Measurements from ENCODE around the gene IQGAP2.

IQGAP2 gene

GRCh38 chr5:76379855-76380254 is 23.2 kb upstream of the IQGAP2 start:
- Histone ChIP-seq H3K4me1 (ENCODE audit: control insufficient read depth in 1 of 2, insufficient read depth in 2 of 2, low read length in 2 of 2) (peaks cover 0 to 4% of the 10 kb centered on the region in 2 experiments), H3K27me3 (ENCODE audit: insufficient read depth, low read length) (no peaks in the 10 kb centered on the region), H3K9me3 (ENCODE audit: insufficient read depth, low read depth, low read length) (no peaks in the 10 kb centered on the region), H3K4ac (ENCODE audit: low read depth, low read length) (no peak overlapping the region), H4K8ac (ENCODE audit: low read depth, low read length) (no peak overlapping the region), H4K91ac (ENCODE audit: low read depth, low read length) (no peak overlapping the region), H3K79me2 (ENCODE audit: control insufficient read depth, insufficient read depth, low read length, poor library complexity) (no peaks in the 10 kb centered on the region), H2AK5ac (ENCODE audit: low read length) (no peak overlapping the region), H2BK5ac (ENCODE audit: low read depth, low read length, poor library complexity) (no peak overlapping the region), H2AFZ (ENCODE audit: insufficient read depth, low read length, poor library complexity) (no peak overlapping the region), H3K9ac (ENCODE audit: low read length) (no peak overlapping the region), H3K18ac (ENCODE audit: low read length) (no peak overlapping the region), H3K79me1 (ENCODE audit: low read length) (no peaks in the 10 kb centered on the region), H4K12ac (ENCODE audit: low read depth, low read length) (no peak overlapping the region), H2BK120ac (ENCODE audit: insufficient read depth, low read length, poor library complexity) (no peak overlapping the region), H3K23ac (ENCODE audit: low read length) (no peak overlapping the region), H3K27ac (ENCODE audit: low read depth, low read length) (no peak overlapping the region), H3K36me3 (ENCODE audit: control insufficient read depth in 1 of 2, insufficient read depth in 2 of 2, low read length in 2 of 2) (no peaks in the 10 kb centered on the region), H3K4me3 (ENCODE audit: low read depth, low read length) (no peak overlapping the region), H3K4me2 (ENCODE audit: low read length) (no peak overlapping the region), H2BK12ac (ENCODE audit: low read length) (no peak overlapping the region), H3K14ac (ENCODE audit: low read length) (no peak overlapping the region)
- DNase-seq: no peak
- no CpG with 5 or more reads among the region's 1 CpG for WGBS (ENCODE audit: extremely low coverage, insufficient coverage, insufficient read length)

GRCh38 chr5:76380346-76381066 is 22.6 kb upstream of the IQGAP2 start:
- Histone ChIP-seq H3K79me2 (ENCODE audit: control insufficient read depth, insufficient read depth, low read length, poor library complexity) (no peaks in the 10 kb centered on the region), H2BK120ac (ENCODE audit: insufficient read depth, low read length, poor library complexity) (no peak overlapping the region), H3K27me3 (ENCODE audit: insufficient read depth, low read length) (no peaks in the 10 kb centered on the region), H3K36me3 (ENCODE audit: control insufficient read depth in 1 of 2, insufficient read depth in 2 of 2, low read length in 2 of 2) (no peaks in the 10 kb centered on the region), H2AK5ac (ENCODE audit: low read length) (no peak overlapping the region), H3K18ac (ENCODE audit: low read length) (no peak overlapping the region), H3K27ac (ENCODE audit: low read depth, low read length) (no peak overlapping the region), H3K9me3 (ENCODE audit: insufficient read depth, low read depth, low read length) (no peaks in the 10 kb centered on the region), H3K14ac (ENCODE audit: low read length) (no peak overlapping the region), H3K23ac (ENCODE audit: low read length) (no peak overlapping the region), H4K8ac (ENCODE audit: low read depth, low read length) (no peak overlapping the region), H3K4me3 (ENCODE audit: low read depth, low read length) (no peak overlapping the region), H3K79me1 (ENCODE audit: low read length) (no peaks in the 10 kb centered on the region), H2BK5ac (ENCODE audit: low read depth, low read length, poor library complexity) (no peak overlapping the region), H3K9ac (ENCODE audit: low read length) (no peak overlapping the region), H4K12ac (ENCODE audit: low read depth, low read length) (no peak overlapping the region), H2BK12ac (ENCODE audit: low read length) (no peak overlapping the region), H2AFZ (ENCODE audit: insufficient read depth, low read length, poor library complexity) (no peak overlapping the region), H3K4ac (ENCODE audit: low read depth, low read length) (no peak overlapping the region), H3K4me2 (ENCODE audit: low read length) (no peak overlapping the region), H4K91ac (ENCODE audit: low read depth, low read length) (no peak overlapping the region), H3K4me1 (ENCODE audit: control insufficient read depth in 1 of 2, insufficient read depth in 2 of 2, low read length in 2 of 2) (peaks cover 0 to 3% of the 10 kb centered on the region in 2 experiments)
- WGBS (ENCODE audit: extremely low coverage, insufficient coverage, insufficient read length): no CpG with 5 or more reads among the region's 7 CpGs
- no peak for DNase-seq

- Histone ChIP-seq H3K4ac (ENCODE audit: low read depth, low read length) (no peak overlapping the region), H3K14ac (ENCODE audit: low read length) (no peak overlapping the region), H2AFZ (ENCODE audit: insufficient read depth, low read length, poor library complexity) (no peak overlapping the region), H3K4me1 (ENCODE audit: control insufficient read depth in 1 of 2, insufficient read depth in 2 of 2, low read length in 2 of 2) (peaks cover 2 to 11% of the 10 kb centered on the region in 2 experiments), H3K9ac (ENCODE audit: low read length) (no peak overlapping the region), H3K18ac (ENCODE audit: low read length) (no peak overlapping the region), H3K27me3 (ENCODE audit: insufficient read depth, low read length) (no peaks in the 10 kb centered on the region), H3K79me1 (ENCODE audit: low read length) (peaks cover 2% of the 10 kb centered on the region), H3K9me3 (ENCODE audit: insufficient read depth, low read depth, low read length) (no peaks in the 10 kb centered on the region), H4K12ac (ENCODE audit: low read depth, low read length) (no peak overlapping the region), H4K8ac (ENCODE audit: low read depth, low read length) (no peak overlapping the region), H3K36me3 (ENCODE audit: control insufficient read depth in 1 of 2, insufficient read depth in 2 of 2, low read length in 2 of 2) (no peaks in the 10 kb centered on the region), H3K79me2 (ENCODE audit: control insufficient read depth, insufficient read depth, low read length, poor library complexity) (peaks cover 2% of the 10 kb centered on the region), H2BK12ac (ENCODE audit: low read length) (no peak overlapping the region), H2BK5ac (ENCODE audit: low read depth, low read length, poor library complexity) (no peak overlapping the region), H3K4me3 (ENCODE audit: low read depth, low read length) (no peak overlapping the region), H2BK120ac (ENCODE audit: insufficient read depth, low read length, poor library complexity) (no peak overlapping the region), H3K23ac (ENCODE audit: low read length) (no peak overlapping the region), H4K91ac (ENCODE audit: low read depth, low read length) (no peak overlapping the region), H3K27ac (ENCODE audit: low read depth, low read length) (no peak overlapping the region), H2AK5ac (ENCODE audit: low read length) (no peak overlapping the region), H3K4me2 (ENCODE audit: low read length) (no peak overlapping the region)
- no CpG with 5 or more reads among the region's 4 CpGs for WGBS (ENCODE audit: extremely low coverage, insufficient coverage, insufficient read length)
- no peak for DNase-seq
These were observed 19.8 kb upstream of the IQGAP2 start for GRCh38 chr5:76383126-76383832.

- Histone ChIP-seq H3K14ac (ENCODE audit: low read length) (no peak overlapping the region), H2BK120ac (ENCODE audit: insufficient read depth, low read length, poor library complexity) (no peak overlapping the region), H3K4me3 (ENCODE audit: low read depth, low read length) (no peak overlapping the region), H3K9ac (ENCODE audit: low read length) (no peak overlapping the region), H2BK12ac (ENCODE audit: low read length) (no peak overlapping the region), H3K4me2 (ENCODE audit: low read length) (no peak overlapping the region), H3K27ac (ENCODE audit: low read depth, low read length) (no peak overlapping the region), H3K36me3 (ENCODE audit: control insufficient read depth in 1 of 2, insufficient read depth in 2 of 2, low read length in 2 of 2) (no peaks in the 10 kb centered on the region), H3K79me1 (ENCODE audit: low read length) (peaks cover 2% of the 10 kb centered on the region), H3K4ac (ENCODE audit: low read depth, low read length) (no peak overlapping the region), H2BK5ac (ENCODE audit: low read depth, low read length, poor library complexity) (no peak overlapping the region), H4K91ac (ENCODE audit: low read depth, low read length) (no peak overlapping the region), H3K9me3 (ENCODE audit: insufficient read depth, low read depth, low read length) (no peaks in the 10 kb centered on the region), H3K4me1 (ENCODE audit: control insufficient read depth in 1 of 2, insufficient read depth in 2 of 2, low read length in 2 of 2) (peaks cover 2 to 11% of the 10 kb centered on the region in 2 experiments), H4K12ac (ENCODE audit: low read depth, low read length) (no peak overlapping the region), H2AK5ac (ENCODE audit: low read length) (no peak overlapping the region), H3K79me2 (ENCODE audit: control insufficient read depth, insufficient read depth, low read length, poor library complexity) (peaks cover 2% of the 10 kb centered on the region), H2AFZ (ENCODE audit: insufficient read depth, low read length, poor library complexity) (no peak overlapping the region), H3K18ac (ENCODE audit: low read length) (no peak overlapping the region), H3K23ac (ENCODE audit: low read length) (no peak overlapping the region), H4K8ac (ENCODE audit: low read depth, low read length) (no peak overlapping the region), H3K27me3 (ENCODE audit: insufficient read depth, low read length) (no peaks in the 10 kb centered on the region)
- DNase-seq: no peak
- no CpG with 5 or more reads among the region's 4 CpGs for WGBS (ENCODE audit: extremely low coverage, insufficient coverage, insufficient read length)
These were observed 18.9 kb upstream of the IQGAP2 start for GRCh38 chr5:76384189-76384588.

Data from trophoblast cell (in vitro differentiated cells and primary cell).